HepG2 (cell line): ENCODE results near the gene TUT1. TPM values are rescaled to one million over a fixed set of nuclear protein-coding genes. Genes with fewer than 3 reads are reported as not detected.

ENCODE experiments used
- ARID4A ChIP-seq: sonication (generic); formaldehyde crosslinking; IDR thresholded peaks from 2 replicates; pipeline ENCODE4 v1.5.0; 2020; ENCODE audit warnings: mild to moderate bottlenecking, missing genetic modification reagents, borderline replicate concordance
- ATRX ChIP-seq: sonication (generic); formaldehyde crosslinking; IDR thresholded peaks from 2 replicates; pipeline ENCODE4 v1.4.0; 2020; ENCODE audit warnings: missing genetic modification reagents, borderline replicate concordance
- CHCHD3 ChIP-seq: sonication (generic); formaldehyde crosslinking; IDR thresholded peaks from 2 replicates; pipeline ENCODE4 v1.8.0; 2022; ENCODE audit warnings: mild to moderate bottlenecking, missing genetic modification reagents, moderate library complexity
- GATAD2A ChIP-seq: IDR thresholded peaks from 2 replicates; pipeline ENCODE4 v1.6.1; 2016
- GMEB2 ChIP-seq: IDR thresholded peaks from 2 replicates; pipeline ENCODE4 v1.6.1; 2016; ENCODE audit warnings: missing biosample characterization, missing genetic modification reagents, low read depth
- MLXIP ChIP-seq: sonication (generic); formaldehyde crosslinking; IDR thresholded peaks from 2 replicates; pipeline ENCODE4 v1.9.0; 2021; ENCODE audit warnings: missing genetic modification reagents, borderline replicate concordance
- NAIF1 ChIP-seq: sonication (generic); formaldehyde crosslinking; IDR thresholded peaks from 2 replicates; pipeline ENCODE4 v1.5.0; 2020; ENCODE audit warnings: mild to moderate bottlenecking, missing genetic modification reagents, borderline replicate concordance
- ONECUT2 ChIP-seq: sonication (generic); formaldehyde crosslinking; IDR thresholded peaks from 2 replicates; pipeline ENCODE4 v1.4.0; 2020; ENCODE audit warnings: missing genetic modification reagents
- RORA ChIP-seq: sonication (generic); formaldehyde crosslinking; IDR thresholded peaks from 2 replicates; pipeline ENCODE4 v1.5.0; 2020; ENCODE audit warnings: mild to moderate bottlenecking, missing genetic modification reagents, moderate library complexity
- SRF ChIP-seq: IDR thresholded peaks from 2 replicates; pipeline ENCODE4 v1.6.1; 2011; ENCODE audit warnings: mild to moderate bottlenecking, low read depth, low read length, moderate library complexity
- TARDBP ChIP-seq: sonication (generic); formaldehyde crosslinking; IDR thresholded peaks from 2 replicates; pipeline ENCODE4 v1.8.0; 2022; ENCODE audit warnings: mild to moderate bottlenecking, missing genetic modification reagents
- THAP11 ChIP-seq: IDR thresholded peaks from 2 replicates; pipeline ENCODE4 v1.6.1; 2016; ENCODE audit warnings: missing biosample characterization, missing genetic modification reagents
- ZFP82 ChIP-seq: sonication (generic); formaldehyde crosslinking; IDR thresholded peaks from 2 replicates; pipeline ENCODE4 v1.5.1; 2020; ENCODE audit warnings: mild to moderate bottlenecking, missing genetic modification reagents, borderline replicate concordance
- ZNF251 ChIP-seq: sonication (generic); formaldehyde crosslinking; IDR thresholded peaks from 2 replicates; pipeline ENCODE4 v1.9.0; 2021; ENCODE audit warnings: mild to moderate bottlenecking, missing genetic modification reagents
- ZNF569 ChIP-seq: sonication (generic); formaldehyde crosslinking; IDR thresholded peaks from 2 replicates; pipeline ENCODE4 v1.5.0; 2020; ENCODE audit warnings: mild to moderate bottlenecking, missing genetic modification reagents, moderate library complexity, borderline replicate concordance
- ZNF607 ChIP-seq: sonication (generic); formaldehyde crosslinking; IDR thresholded peaks from 2 replicates; pipeline ENCODE4 v1.5.1; 2020; ENCODE audit warnings: missing genetic modification reagents, mild to moderate bottlenecking, borderline replicate concordance
- ZNF724P ChIP-seq: sonication (generic); formaldehyde crosslinking; IDR thresholded peaks from 2 replicates; pipeline ENCODE4 v1.8.0; 2022; ENCODE audit warnings: missing genetic modification reagents, borderline replicate concordance
- ZNF766 ChIP-seq: sonication (generic); formaldehyde crosslinking; IDR thresholded peaks from 2 replicates; pipeline ENCODE4 v1.5.0; 2020; ENCODE audit warnings: missing genetic modification reagents, borderline replicate concordance
- ZNF816 ChIP-seq: sonication (generic); formaldehyde crosslinking; IDR thresholded peaks from 2 replicates; pipeline ENCODE4 v1.8.0; 2022; ENCODE audit warnings: missing genetic modification reagents, mild to moderate bottlenecking, borderline replicate concordance
- ZNF83 ChIP-seq: sonication (generic); formaldehyde crosslinking; IDR thresholded peaks from 2 replicates; pipeline ENCODE4 v1.4.0; 2020; ENCODE audit warnings: missing genetic modification reagents, mild to moderate bottlenecking, borderline replicate concordance
- polyA plus RNA-seq, 8 experiments: library from polyadenylated mRNA; depleted of rRNA in 3 of 8; stranded (reverse) in 7 of 8; unstranded in 1 of 8; fragments of >200 nt; fragmentation: Illumina TruSeq in 4 of 8; extraction: Trizol in 4 of 8; gene quantifications; 2 replicates each; pipeline versions ENCODE4 v1.2.1 to v1.2.3, GENCODE V29; 2011 to 2016; ENCODE audit warnings: low read depth in 4 of 8, missing spikeins in 1 of 8, mixed read lengths in 1 of 8; ENCODE audit not compliant: insufficient read depth in 1 of 8
- total RNA-seq, 5 experiments: library from RNA; depleted of rRNA; stranded (reverse); fragments of >200 nt; fragmentation: Illumina TruSeq; extraction: Trizol; gene quantifications; 2 replicates each; pipeline ENCODE4 v1.2.3, GENCODE V29; 2016; ENCODE audit warnings: low read depth in 1 of 5

TUT1 gene
- total and polyA plus RNA-seq, 2 of the 13 experiments (the other 11 are each of a cell fraction or from before 2014, with no cell fraction given) = 9.7 to 14.3 TPM

- TF ChIP-seq ZNF816 (CRISPR knock-in tag) (no peak; the same call in 1 of the 2 replicates), TARDBP (peak; percentile 99), ZNF766 (CRISPR knock-in tag) (no peak), MLXIP (CRISPR knock-in tag) (no peak), ATRX (no peak), ZNF607 (CRISPR knock-in tag) (peak; percentile 10; the same call in 1 of the 2 replicates), NAIF1 (CRISPR knock-in tag) (no peak), THAP11 (CRISPR knock-in tag) (peak; percentile 97), ZFP82 (CRISPR knock-in tag) (0 out of 2 replicates have a peak, but pooled peaks have one; percentile 26), GMEB2 (CRISPR knock-in tag) (peak; percentile 74), ZNF83 (CRISPR knock-in tag) (no peak; the same call in 1 of the 2 replicates), RORA (CRISPR knock-in tag) (no peak), ONECUT2 (CRISPR knock-in tag) (peak; percentile 62; the same call in 1 of the 2 replicates), ZNF251 (CRISPR knock-in tag) (0 out of 2 replicates have a peak, but pooled peaks have one; percentile 12), ZNF724P (CRISPR knock-in tag) (peak; percentile 64; the same call in 1 of the 2 replicates), ZNF569 (CRISPR knock-in tag) (peak; percentile 76; the same call in 1 of the 2 replicates), ARID4A (peak; percentile 90), SRF (peak; percentile 71; the same call in 1 of the 2 replicates), CHCHD3 (no peak), GATAD2A (CRISPR knock-in tag) (peak; percentile 82)
Measured at GRCh38 chr11:62591448-62592145, at the start of gene TUT1 (continued).
